Raji (cell line): ENCODE measurements around the gene LSM12.

Source experiments
- POLR2A ChIP-seq: IDR thresholded peaks from 2 replicates; pipeline ENCODE4 v1.6.1; 2011; ENCODE audit warnings: low read depth, low read length, control low read depth; ENCODE audit not compliant: insufficient read depth

The LSM12 gene

GRCh38 chr17:44102849-44103622, 36.6 kb upstream of the LSM12 start:
- TF ChIP-seq POLR2A, result no peak

DNA sequence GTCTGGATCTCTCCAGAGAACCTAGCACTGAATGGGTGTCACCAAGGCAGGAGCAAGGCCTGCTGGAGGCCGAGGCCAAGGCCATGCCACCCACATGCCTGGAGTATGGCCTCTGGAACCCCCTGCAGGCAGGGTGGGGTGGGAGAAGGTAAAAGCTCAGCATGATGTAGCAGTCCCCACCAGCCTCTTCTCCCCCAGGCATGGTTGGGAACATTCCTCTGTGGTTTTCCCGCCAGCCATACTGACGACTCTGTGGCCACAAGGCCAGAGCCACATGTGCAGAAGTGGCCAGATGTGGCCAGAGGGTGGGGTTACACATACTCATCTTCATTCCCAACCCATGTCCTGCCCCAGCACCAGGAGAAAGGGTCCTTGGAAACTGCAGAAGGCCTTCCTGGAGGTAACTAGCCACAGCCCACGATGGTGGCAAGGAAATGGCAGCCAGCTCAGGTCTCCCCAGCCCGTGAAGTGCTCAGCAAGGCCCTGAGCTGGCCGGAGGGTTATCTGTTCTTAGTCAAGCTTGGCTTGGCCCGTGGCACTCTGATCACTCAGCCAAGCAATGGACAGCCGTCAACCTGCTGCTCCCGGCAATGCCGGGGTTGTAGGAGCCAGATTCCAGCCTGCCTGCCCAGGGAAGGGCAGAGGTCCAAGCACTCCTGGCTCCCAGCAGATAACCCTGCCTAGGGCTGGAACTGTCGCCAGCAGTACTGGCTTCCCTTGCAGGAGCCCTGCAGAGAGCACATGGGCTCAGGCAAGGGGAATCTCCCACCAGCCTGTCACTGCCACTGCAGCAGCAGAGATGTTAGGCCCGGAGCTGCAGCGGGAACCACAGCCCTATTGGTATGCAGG, 30.9 kb upstream of the LSM12 start:
- no peak for TF ChIP-seq POLR2A

- TF ChIP-seq POLR2A, result no peak
Measured at GRCh38 chr17:44095647-44096496, 29.4 kb upstream of the LSM12 start.

DNA sequence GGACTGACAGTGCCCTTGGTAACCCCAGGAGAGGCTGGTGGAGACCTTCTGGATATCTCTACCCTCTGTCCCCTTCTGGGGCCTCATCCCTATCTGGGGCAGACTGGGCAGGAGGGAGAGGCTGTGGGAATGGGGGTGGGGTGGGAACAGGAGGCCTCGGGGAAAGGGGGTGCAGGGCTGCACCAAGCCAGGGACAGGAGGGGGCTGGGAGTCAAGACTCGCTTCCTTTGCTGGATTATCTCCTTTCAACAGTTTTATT, 28.8 kb upstream of the LSM12 start:
- no peak for TF ChIP-seq POLR2A

DNA sequence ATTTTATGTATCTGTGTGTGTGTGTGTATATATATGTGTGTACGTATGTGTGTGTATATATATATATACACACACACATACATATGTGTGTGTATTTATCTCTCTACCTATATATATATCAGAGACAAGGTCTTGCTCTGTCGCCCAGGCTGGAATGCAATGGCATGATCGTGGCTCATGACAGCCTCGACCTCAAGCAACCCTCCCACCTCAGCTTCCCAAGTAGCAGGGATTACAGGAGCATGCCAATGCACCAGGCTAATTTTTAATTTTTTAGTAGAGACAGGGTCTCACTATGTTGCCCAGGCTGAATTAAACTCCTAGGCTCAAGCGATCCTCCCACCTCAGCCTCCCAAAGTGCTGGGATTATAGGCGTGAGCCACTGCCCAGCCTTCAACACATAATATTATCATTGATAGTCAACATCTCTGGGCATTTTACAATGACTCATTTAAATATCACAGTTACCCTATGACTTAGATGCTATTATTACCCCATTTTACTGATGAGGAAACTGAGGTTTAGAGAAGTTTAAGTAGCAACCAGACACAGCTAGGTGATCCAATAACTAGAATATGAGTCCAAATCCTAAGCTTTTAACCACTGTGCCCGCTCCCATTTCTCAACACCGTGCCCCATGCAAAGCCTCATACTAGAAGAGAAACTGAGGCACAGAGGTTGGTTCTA, 28.4 kb upstream of the LSM12 start:
- TF ChIP-seq POLR2A, result no peak

DNA sequence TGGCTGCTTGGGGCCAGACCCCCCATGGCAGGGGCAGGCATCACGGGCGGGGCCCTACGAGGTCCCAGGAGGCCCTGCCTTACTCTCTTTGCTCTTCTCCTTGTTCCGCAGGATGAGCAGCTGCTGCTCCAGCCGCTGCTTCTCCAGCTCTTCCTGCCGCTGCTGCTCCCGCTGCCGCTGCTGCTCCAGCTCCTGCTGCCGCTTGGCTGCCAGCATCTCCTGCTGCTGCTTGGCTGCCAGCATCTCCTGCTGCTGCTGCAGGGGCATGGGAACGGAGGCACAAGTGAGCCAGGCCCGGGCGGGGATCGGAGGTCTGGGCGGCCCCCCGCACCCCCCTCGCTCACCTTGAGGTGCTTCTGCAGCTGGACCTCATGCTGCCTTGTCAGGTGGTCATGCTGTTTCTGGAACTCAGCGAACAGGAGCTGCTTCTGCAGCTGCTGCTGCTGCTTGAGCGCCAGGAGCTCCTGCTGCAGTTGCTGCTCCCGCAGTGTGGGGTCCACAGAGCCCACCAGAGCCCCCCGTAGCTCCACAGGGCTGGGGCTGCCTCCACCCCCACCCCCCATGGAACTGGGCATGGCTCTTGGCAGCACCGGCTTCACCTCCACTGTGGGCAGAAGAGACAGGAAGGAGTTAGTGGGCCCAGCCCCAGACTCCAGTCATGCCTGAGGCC, 26.9 kb upstream of the LSM12 start:
- TF ChIP-seq POLR2A, result no peak

DNA sequence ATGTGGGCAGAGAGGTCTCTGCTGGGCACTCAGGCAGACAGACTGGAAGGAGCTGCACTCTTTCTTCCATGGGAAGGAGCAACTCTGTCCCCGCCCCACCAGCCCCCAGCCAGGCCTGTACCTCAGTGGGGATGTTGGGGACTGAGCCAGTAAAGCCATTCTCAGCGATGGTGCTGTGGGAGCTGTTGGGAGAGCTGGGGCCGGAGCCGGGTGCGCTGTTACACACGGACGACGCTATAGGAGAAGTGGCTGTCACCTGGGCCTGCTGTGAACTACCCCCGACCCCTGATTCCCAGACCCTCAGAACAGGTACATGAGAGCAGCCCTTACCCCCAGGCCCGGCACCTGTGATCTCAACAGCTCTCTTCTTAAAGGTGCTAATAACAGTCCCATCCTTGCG, 25.6 kb upstream of the LSM12 start:
- no peak for TF ChIP-seq POLR2A

- TF ChIP-seq POLR2A, result no peak
Measured at GRCh38 chr17:44091200-44091997, 24.9 kb upstream of the LSM12 start.

GRCh38 chr17:44088254-44088653, 21.8 kb upstream of the LSM12 start:
- no peak for TF ChIP-seq POLR2A

GRCh38 chr17:44087319-44087718, 20.8 kb upstream of the LSM12 start:
- no peak for TF ChIP-seq POLR2A

- no peak for TF ChIP-seq POLR2A
Measured at GRCh38 chr17:44086364-44087311, 20.2 kb upstream of the LSM12 start.

- no peak for TF ChIP-seq POLR2A
Measured at GRCh38 chr17:44085908-44086307, 19.4 kb upstream of the LSM12 start.

DNA sequence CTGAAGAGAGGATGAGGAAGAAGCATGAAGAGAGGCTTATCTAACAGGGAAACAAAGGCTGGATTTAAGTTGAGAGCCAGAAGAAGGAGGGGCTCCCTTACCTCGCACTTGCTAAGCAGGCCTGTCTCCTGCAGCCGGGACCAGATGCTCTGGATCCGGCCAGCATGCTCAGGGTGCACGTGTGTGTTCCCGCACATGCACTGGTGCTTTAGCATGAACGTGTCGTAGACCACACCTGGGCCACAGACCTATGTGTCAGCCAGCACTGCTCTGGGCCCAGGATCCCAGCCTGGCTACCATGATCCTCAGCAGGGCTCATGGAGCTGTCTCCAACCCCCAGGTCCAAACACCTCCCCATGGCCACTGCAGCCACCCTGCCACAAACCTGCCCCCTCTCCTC, 18.4 kb upstream of the LSM12 start:
- no peak for TF ChIP-seq POLR2A
